HG03175 (cell line): ENCODE measurements around the gene RSU1.
"Not testable (repeated sequence)": the region's sequence is repeated elsewhere in the genome, so short reads cannot be mapped to it uniquely, and the experiment has no call there.

Source experiments
- ATAC-seq: cut with Tn5 transposase; IDR thresholded peaks from one replicate; pipeline ENCODE4 v1.9.1; 2021; ENCODE audit warnings: mild to moderate bottlenecking, moderate library complexity; ENCODE audit not compliant: unreplicated experiment

The RSU1 gene

GRCh38 chr10:16817125-16818019 is at the start of gene RSU1:
TSS of gene RSU1 (minus strand) at chr10:16817424. CDS start at chr10:16817081, 343 bp downstream.
- peak; percentile 99 for ATAC-seq

- no peak for ATAC-seq
These were observed 49.5 kb upstream of the RSU1 start for GRCh38 chr10:16866541-16867275.

- ATAC-seq: no peak
These were observed 48.5 kb upstream of the RSU1 start for GRCh38 chr10:16865766-16866165.

GRCh38 chr10:16863766-16864165 is 46.5 kb upstream of the RSU1 start:
- no peak for ATAC-seq

- ATAC-seq: no peak
These were observed 40.2 kb upstream of the RSU1 start for GRCh38 chr10:16857419-16857818.

GRCh38 chr10:16856567-16856966 is 39.3 kb upstream of the RSU1 start:
- ATAC-seq: no peak

- ATAC-seq: no peak
These were observed 38.9 kb upstream of the RSU1 start for GRCh38 chr10:16856092-16856491.

- no peak for ATAC-seq
These were observed 37.4 kb upstream of the RSU1 start for GRCh38 chr10:16854623-16855022.

- ATAC-seq: no peak
These were observed 36.6 kb upstream of the RSU1 start for GRCh38 chr10:16853809-16854208.

- ATAC-seq: no peak
These were observed 36.0 kb upstream of the RSU1 start for GRCh38 chr10:16853201-16853600.

- ATAC-seq: no peak
These were observed 35.4 kb upstream of the RSU1 start for GRCh38 chr10:16852624-16853023.

- no peak for ATAC-seq
These were observed 31.4 kb upstream of the RSU1 start for GRCh38 chr10:16848562-16849154.

- no peak for ATAC-seq
These were observed 30.4 kb upstream of the RSU1 start for GRCh38 chr10:16847644-16848043.

- ATAC-seq: no peak
These were observed 28.0 kb upstream of the RSU1 start for GRCh38 chr10:16845248-16845647.

GRCh38 chr10:16843252-16843870 is 26.1 kb upstream of the RSU1 start:
- peak; percentile 47 for ATAC-seq

- no peak for ATAC-seq
These were observed 18.0 kb upstream of the RSU1 start for GRCh38 chr10:16835228-16835627.

- ATAC-seq: no peak
These were observed 15.3 kb upstream of the RSU1 start for GRCh38 chr10:16832351-16833080.

GRCh38 chr10:16828701-16829175 is 11.5 kb upstream of the RSU1 start:
- no peak for ATAC-seq

- ATAC-seq: peak; percentile 82
These were observed 10.9 kb upstream of the RSU1 start for GRCh38 chr10:16828114-16828568.

GRCh38 chr10:16827474-16827873 is 10.2 kb upstream of the RSU1 start:
- not testable (repeated sequence) for ATAC-seq
